Effector memory CD8-positive, alpha-beta T cell (primary cell): ENCODE data around the gene PAX3.

Experiments used
- ATAC-seq: fragments of 150-1000 bp; cut with Tn5 transposase; replicated peaks from 2 replicates; pipeline ENCODE4 v1.10.0; 2021; ENCODE audit warnings: mild to moderate bottlenecking, moderate library complexity
- DNase-seq, 3 experiments: peaks; one replicate each; pipeline ENCODE4 v3.0.0; 2021
- H3K27ac Mint-ChIP-seq, 2 donors: one replicate each; pipeline ENCODE4 v1.8.0; 2022; ENCODE audit warnings: mild to moderate bottlenecking in 2 of 2, mixed read lengths in 2 of 2, moderate library complexity in 2 of 2
- H3K27me3 Mint-ChIP-seq, 2 donors: one replicate each; pipeline ENCODE4 v1.8.0; 2022; ENCODE audit warnings: mixed read lengths in 2 of 2
- H3K36me3 Mint-ChIP-seq: one replicate; pipeline ENCODE4 v1.8.0; 2022; ENCODE audit warnings: mild to moderate bottlenecking, moderate library complexity, mixed read lengths; ENCODE audit not compliant: insufficient read depth
- H3K4me1 Mint-ChIP-seq, 2 donors: one replicate each; pipeline ENCODE4 v1.8.0; 2022; ENCODE audit warnings: low read depth in 2 of 2, mixed read lengths in 2 of 2
- H3K4me3 Mint-ChIP-seq, 2 donors: one replicate each; pipeline ENCODE4 v1.8.0; 2022; ENCODE audit warnings: mild to moderate bottlenecking in 2 of 2, mixed read lengths in 2 of 2, moderate library complexity in 2 of 2
- H3K9me3 Mint-ChIP-seq, 2 donors: one replicate each; pipeline ENCODE4 v1.8.0; 2022; ENCODE audit warnings: mixed read lengths in 2 of 2

The PAX3 gene

DNA sequence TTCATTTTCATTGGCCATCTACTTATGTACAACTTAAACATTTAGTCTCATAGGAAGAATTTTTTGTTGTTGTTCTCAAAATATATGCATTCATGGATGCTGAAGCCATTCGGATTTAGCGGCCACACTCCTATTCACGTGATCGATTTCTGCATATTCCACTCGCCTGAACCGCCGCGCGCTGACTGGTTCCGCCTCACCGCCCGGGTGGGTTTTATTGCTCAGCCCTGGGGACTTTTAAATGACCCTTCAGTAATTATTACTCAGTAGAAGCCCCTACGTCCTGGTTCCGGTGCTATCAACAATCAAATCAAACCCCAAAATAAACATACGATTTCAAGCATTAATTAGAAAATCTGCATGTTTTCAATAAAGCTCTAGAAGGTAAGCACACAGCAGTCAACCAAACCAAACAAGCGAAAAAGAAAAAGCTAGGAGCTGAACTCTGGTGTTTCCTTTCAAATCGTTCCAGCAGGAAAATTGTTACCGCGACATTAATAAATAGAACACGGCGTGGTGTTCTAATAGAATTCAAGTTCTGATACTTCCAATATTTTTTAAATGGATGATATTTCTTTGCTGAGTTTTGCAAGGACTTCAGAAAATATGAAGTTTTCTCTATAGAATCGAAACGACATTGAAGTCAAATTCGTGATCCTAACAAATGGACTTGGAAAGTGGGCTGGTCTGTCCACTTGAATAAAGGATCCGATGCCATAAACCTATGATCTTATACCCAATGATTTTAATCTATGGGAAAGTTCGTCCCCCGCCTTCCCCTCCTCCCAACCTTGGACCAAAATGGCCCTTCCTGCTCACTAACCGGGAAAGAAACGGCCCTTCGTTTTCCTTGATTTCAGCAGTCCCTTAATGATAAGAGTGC lies 9.3 kb downstream of the PAX3 start:
- no peak overlapping the region for H3K4me3 Mint-ChIP-seq
- H3K36me3 Mint-ChIP-seq: no peaks in the 10 kb centered on the region
- DNase-seq (no peak), ATAC-seq (no peak)
- no peaks in the 10 kb centered on the region for H3K4me1 Mint-ChIP-seq
- H3K27me3 Mint-ChIP-seq: peaks cover 88 to 92% of the 10 kb centered on the region in 2 donors
- H3K9me3 Mint-ChIP-seq: peaks cover 0 to 3% of the 10 kb centered on the region in 2 donors
- no peak overlapping the region for H3K27ac Mint-ChIP-seq

- DNase-seq (no peak), ATAC-seq (no peak)
- H3K27ac Mint-ChIP-seq: no peak overlapping the region
- no peak overlapping the region for H3K4me3 Mint-ChIP-seq
- H3K36me3 Mint-ChIP-seq: no peaks in the 10 kb centered on the region
- H3K27me3 Mint-ChIP-seq: peaks cover 87 to 92% of the 10 kb centered on the region in 2 donors
- no peaks in the 10 kb centered on the region for H3K4me1 Mint-ChIP-seq
- peaks cover 0 to 3% of the 10 kb centered on the region in 2 donors for H3K9me3 Mint-ChIP-seq
Observed at GRCh38 chr2:222288590-222289277, 10.1 kb downstream of the PAX3 start.

GRCh38 chr2:222287862-222288479 lies 10.8 kb downstream of the PAX3 start:
- Mint-ChIP-seq H3K4me3 (no peak overlapping the region), H3K4me1 (no peaks in the 10 kb centered on the region), H3K27ac (no peak overlapping the region), H3K9me3 (peaks cover 0 to 3% of the 10 kb centered on the region in 2 donors), H3K36me3 (no peaks in the 10 kb centered on the region), H3K27me3 (peaks cover 82 to 89% of the 10 kb centered on the region in 2 donors)
- DNase-seq: no peak
- no peak for ATAC-seq

DNA sequence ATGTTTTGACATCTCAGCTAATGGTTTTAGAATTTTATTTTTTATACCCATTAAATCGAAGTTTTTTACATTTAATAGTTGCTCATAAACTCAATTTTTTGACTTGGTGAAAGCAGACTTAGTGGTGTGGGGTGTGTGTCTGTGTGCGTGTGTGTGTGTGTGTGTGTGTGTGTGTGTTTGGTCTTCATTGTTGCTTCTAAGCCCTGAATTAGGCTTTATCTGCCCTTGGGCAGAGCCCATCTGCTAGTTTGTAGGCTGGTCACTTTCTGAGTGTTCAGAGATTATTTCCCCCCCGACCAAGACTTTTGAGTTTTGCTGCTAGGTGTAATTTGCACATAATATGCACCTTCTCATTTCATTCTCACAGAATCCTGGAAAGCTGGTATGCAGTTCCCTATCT lies 14.3 kb downstream of the PAX3 start:
- Mint-ChIP-seq H3K4me3 (no peak overlapping the region), H3K27me3 (peaks cover 47 to 64% of the 10 kb centered on the region in 2 donors), H3K4me1 (no peaks in the 10 kb centered on the region), H3K27ac (no peak overlapping the region), H3K36me3 (no peaks in the 10 kb centered on the region), H3K9me3 (no peaks in the 10 kb centered on the region)
- DNase-seq (no peak), ATAC-seq (no peak)

GRCh38 chr2:222283634-222284033 lies 15.2 kb downstream of the PAX3 start:
- H3K27me3 Mint-ChIP-seq: peaks cover 39 to 55% of the 10 kb centered on the region in 2 donors
- no peak for DNase-seq

GRCh38 chr2:222281506-222281905 lies 17.3 kb downstream of the PAX3 start:
- H3K9me3 Mint-ChIP-seq: no peaks in the 10 kb centered on the region
- H3K4me1 Mint-ChIP-seq: no peaks in the 10 kb centered on the region
- H3K4me3 Mint-ChIP-seq: no peak overlapping the region
- H3K27ac Mint-ChIP-seq: no peak overlapping the region
- no peak for ATAC-seq
- peaks cover 18 to 39% of the 10 kb centered on the region in 2 donors for H3K27me3 Mint-ChIP-seq
- H3K36me3 Mint-ChIP-seq: no peaks in the 10 kb centered on the region
- DNase-seq: no peak

More at GRCh38 chr2:222283634-222284033, 15.2 kb downstream of the PAX3 start:
- ATAC-seq: no peak
- H3K4me3 Mint-ChIP-seq: no peak overlapping the region
- no peak overlapping the region for H3K27ac Mint-ChIP-seq
- no peaks in the 10 kb centered on the region for H3K36me3 Mint-ChIP-seq
- H3K9me3 Mint-ChIP-seq: no peaks in the 10 kb centered on the region
- H3K4me1 Mint-ChIP-seq: no peaks in the 10 kb centered on the region

- H3K36me3 Mint-ChIP-seq: no peaks in the 10 kb centered on the region
- no peaks in the 10 kb centered on the region for H3K4me1 Mint-ChIP-seq
- H3K27ac Mint-ChIP-seq: no peak overlapping the region
- H3K27me3 Mint-ChIP-seq: peaks cover 11 to 34% of the 10 kb centered on the region in 2 donors
- DNase-seq (no peak), ATAC-seq (no peak)
- H3K9me3 Mint-ChIP-seq: no peaks in the 10 kb centered on the region
- no peak overlapping the region for H3K4me3 Mint-ChIP-seq
Observed at GRCh38 chr2:222280795-222281194, 18.0 kb downstream of the PAX3 start.

DNA sequence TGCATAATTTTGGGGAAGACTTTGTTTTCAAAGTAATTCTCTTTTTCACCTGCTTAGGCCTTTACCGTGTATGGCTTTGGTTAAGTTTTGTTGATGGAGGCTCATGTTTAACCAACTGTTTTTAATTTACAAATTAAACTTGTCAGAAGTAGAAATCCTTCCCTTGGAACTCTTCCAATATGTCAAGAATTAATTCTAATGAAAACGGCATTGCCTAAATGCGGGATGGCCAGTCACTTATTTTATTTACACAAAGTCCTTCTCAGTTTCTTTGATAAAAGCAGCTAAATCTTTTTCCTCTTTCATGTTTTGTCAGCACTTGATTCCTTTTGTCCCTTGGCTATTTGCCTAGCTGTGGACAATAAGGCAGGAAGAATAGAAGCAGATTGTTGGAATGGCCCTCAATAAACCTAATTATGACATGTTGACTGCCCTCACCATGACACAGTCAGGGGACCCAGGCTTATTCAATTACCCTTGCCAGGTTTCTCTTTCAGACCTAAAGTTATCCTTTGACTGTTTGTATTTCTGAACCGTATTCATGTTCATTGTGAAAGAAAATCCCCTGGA lies 26.3 kb downstream of the PAX3 start:
- no peak for DNase-seq
- H3K36me3 Mint-ChIP-seq: no peaks in the 10 kb centered on the region
- no peak overlapping the region for H3K27ac Mint-ChIP-seq
- H3K9me3 Mint-ChIP-seq: no peaks in the 10 kb centered on the region
- H3K27me3 Mint-ChIP-seq: no peaks in the 10 kb centered on the region
- no peak overlapping the region for H3K4me3 Mint-ChIP-seq
- ATAC-seq: no peak
- no peaks in the 10 kb centered on the region for H3K4me1 Mint-ChIP-seq

- no peak overlapping the region for H3K27ac Mint-ChIP-seq
- DNase-seq (no peak), ATAC-seq (no peak)
- H3K36me3 Mint-ChIP-seq: no peaks in the 10 kb centered on the region
- no peaks in the 10 kb centered on the region for H3K9me3 Mint-ChIP-seq
- no peaks in the 10 kb centered on the region for H3K4me1 Mint-ChIP-seq
- H3K4me3 Mint-ChIP-seq: no peak overlapping the region
- no peaks in the 10 kb centered on the region for H3K27me3 Mint-ChIP-seq
Observed at GRCh38 chr2:222271854-222272253, 26.9 kb downstream of the PAX3 start.

- Mint-ChIP-seq H3K36me3 (no peaks in the 10 kb centered on the region), H3K27ac (no peak overlapping the region), H3K9me3 (no peaks in the 10 kb centered on the region), H3K4me3 (no peak overlapping the region), H3K27me3 (no peaks in the 10 kb centered on the region), H3K4me1 (no peaks in the 10 kb centered on the region)
- no peak for DNase-seq
- no peak for ATAC-seq
Observed at GRCh38 chr2:222270396-222270795, 28.4 kb downstream of the PAX3 start.

DNA sequence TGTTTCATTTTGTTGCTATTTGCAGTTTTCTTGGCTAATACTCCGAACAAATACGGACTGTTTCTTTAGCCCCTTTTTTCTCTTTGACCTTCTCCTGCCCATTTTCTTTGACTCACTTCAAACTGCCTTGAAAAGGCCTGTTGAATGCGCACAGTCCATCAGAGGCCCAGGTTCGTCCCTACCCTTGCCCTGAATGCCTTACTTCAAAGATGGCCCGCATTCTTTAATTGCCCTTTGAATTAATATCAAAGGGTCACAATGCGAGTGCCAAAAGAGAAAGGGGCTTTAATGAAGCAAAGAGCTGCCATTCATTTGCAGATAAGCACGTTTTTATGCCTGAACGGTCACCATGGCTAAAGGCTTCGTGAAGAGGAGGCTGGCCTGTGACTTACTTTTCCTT lies 29.7 kb downstream of the PAX3 start:
- Mint-ChIP-seq H3K36me3 (no peaks in the 10 kb centered on the region), H3K27ac (no peak overlapping the region), H3K9me3 (no peaks in the 10 kb centered on the region), H3K4me1 (no peaks in the 10 kb centered on the region), H3K4me3 (no peak overlapping the region), H3K27me3 (no peaks in the 10 kb centered on the region)
- no peak for DNase-seq
- ATAC-seq: no peak

DNA sequence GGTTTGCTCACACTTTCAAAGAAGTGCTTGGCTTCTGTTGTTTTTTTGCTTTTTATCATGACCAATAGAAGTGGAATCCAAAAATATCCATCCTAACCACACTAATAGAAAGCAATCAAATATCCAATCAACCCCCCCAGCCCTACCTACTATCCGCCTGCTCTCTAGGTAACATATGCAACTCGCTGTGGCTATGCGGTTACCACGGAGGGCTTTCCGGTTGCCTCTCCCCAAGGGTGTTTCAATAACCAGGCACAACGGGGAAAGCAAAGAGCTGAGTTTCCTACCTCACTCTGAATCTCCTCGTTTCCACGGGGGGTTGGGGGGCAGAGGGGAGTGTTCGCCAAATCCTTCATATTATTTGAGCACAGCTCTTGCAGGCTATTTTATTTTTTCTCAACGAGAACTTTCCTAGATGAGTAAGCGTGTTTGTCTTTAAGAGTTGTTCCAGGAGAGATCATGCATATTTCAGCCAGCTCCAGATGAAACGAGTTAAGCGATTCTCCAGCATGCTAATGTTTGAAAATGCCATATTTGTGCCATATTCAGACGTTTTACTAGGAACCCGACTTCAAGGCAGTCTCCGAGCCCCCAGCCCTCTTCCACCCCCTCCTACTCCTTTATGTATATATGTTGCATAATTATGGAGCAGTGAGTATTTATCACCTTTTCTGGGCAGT lies 30.3 kb downstream of the PAX3 start:
- ATAC-seq (no peak), DNase-seq (no peak)
- no peak overlapping the region for H3K27ac Mint-ChIP-seq
- no peaks in the 10 kb centered on the region for H3K4me1 Mint-ChIP-seq
- no peaks in the 10 kb centered on the region for H3K36me3 Mint-ChIP-seq
- H3K27me3 Mint-ChIP-seq: no peaks in the 10 kb centered on the region
- no peak overlapping the region for H3K4me3 Mint-ChIP-seq
- H3K9me3 Mint-ChIP-seq: no peaks in the 10 kb centered on the region

DNA sequence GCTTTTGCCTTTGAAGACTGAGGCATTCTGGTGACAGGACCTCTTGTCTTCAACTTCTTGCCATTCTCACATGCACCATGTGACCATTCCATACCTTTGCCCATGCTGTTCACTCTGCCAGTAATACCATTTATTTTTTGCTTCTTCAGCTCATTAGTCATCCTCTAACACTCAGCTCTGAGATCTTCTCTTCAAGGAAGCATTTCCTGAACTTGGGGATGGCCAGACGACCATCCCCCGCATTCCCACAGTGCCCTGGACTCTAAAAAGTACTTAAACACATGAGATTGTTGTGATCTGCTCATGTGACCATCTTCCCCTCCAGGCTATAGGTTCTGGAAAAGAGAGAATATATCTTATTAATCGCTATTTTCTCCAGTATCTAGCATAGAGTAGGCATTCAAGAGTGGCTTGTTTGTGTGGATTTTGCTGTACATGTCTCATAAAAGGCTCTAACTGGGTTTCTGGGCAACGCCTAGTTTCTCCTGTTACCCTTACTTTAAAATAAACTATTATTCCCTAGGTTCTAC lies 33.9 kb downstream of the PAX3 start:
- no peaks in the 10 kb centered on the region for H3K9me3 Mint-ChIP-seq
- no peak for ATAC-seq

More for the DNA sequence above, 33.9 kb downstream of the PAX3 start:
- Mint-ChIP-seq H3K27ac (no peak overlapping the region), H3K36me3 (no peaks in the 10 kb centered on the region), H3K27me3 (no peaks in the 10 kb centered on the region), H3K4me3 (no peak overlapping the region), H3K4me1 (no peaks in the 10 kb centered on the region)
- DNase-seq: no peak
